Endothelial cell of umbilical vein (primary cell): ENCODE measurements around the gene PSORS1C1.

ENCODE experiments used
- GATA2 ChIP-seq: IDR thresholded peaks from 2 replicates; pipeline ENCODE4 v1.7.0; 2011; ENCODE audit warnings: low read depth, mild to moderate bottlenecking, moderate library complexity, mixed read lengths, low read length; ENCODE audit not compliant: insufficient read length, insufficient read depth
- JUN ChIP-seq: IDR thresholded peaks from 2 replicates; pipeline ENCODE4 v1.6.1; 2011; ENCODE audit warnings: borderline replicate concordance, low read depth; ENCODE audit not compliant: insufficient read length, insufficient read depth
- POLR2A ChIP-seq: IDR thresholded peaks from 2 replicates; pipeline ENCODE4 v1.6.1; 2012; ENCODE audit warnings: low read depth, mild to moderate bottlenecking, control low read depth, low read length
- TF ChIP-seq, protein P1 (sequence below), 2 donors: IDR thresholded peaks; 1 replicate in 1 of 2; 2 replicates in 1 of 2; pipeline ENCODE4 v1.5.1; 2011; ENCODE audit warnings: low read length in 2 of 2, mild to moderate bottlenecking in 2 of 2, moderate library complexity in 2 of 2, control low read depth in 1 of 2, inconsistent platforms in 1 of 2, low read depth in 1 of 2; ENCODE audit not compliant: insufficient read depth in 1 of 2; ENCODE audit errors: extremely low read depth in 1 of 2
- TF ChIP-seq, protein P2 (sequence below): IDR thresholded peaks from 2 replicates; pipeline ENCODE4 v1.6.1; 2011; ENCODE audit not compliant: insufficient read depth, insufficient read length

DNA sequence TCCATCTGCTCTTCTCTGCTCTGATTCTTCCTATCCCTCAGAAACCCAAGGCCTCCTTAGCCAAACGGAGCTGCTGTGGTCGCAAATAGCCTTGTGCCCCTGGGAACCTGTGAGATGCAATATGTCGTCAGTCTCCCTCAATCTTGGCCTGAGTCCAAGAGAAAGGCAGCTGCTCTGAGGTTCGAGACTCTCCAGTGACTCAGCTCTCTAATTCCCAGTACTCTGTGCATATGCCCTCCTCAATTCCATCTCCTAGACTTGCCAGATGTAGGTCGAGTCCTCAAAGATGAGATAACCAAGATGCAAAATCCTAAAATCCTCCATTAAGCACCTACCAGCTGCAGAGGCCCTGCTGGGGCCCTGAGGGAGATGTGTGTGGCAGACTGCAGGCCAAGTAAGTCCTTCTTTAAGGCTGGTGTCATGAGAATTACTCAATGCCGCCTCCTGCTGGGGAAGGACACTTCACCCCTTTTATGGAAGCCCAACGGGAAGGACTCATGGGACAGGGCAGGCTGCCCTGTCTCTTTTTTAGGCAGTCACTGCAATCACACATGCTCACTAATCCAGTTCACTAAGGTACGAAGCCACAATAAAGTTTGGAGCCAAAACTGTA, 30.8 kb upstream of the PSORS1C1 start:
- TF ChIP-seq, protein P1, sequence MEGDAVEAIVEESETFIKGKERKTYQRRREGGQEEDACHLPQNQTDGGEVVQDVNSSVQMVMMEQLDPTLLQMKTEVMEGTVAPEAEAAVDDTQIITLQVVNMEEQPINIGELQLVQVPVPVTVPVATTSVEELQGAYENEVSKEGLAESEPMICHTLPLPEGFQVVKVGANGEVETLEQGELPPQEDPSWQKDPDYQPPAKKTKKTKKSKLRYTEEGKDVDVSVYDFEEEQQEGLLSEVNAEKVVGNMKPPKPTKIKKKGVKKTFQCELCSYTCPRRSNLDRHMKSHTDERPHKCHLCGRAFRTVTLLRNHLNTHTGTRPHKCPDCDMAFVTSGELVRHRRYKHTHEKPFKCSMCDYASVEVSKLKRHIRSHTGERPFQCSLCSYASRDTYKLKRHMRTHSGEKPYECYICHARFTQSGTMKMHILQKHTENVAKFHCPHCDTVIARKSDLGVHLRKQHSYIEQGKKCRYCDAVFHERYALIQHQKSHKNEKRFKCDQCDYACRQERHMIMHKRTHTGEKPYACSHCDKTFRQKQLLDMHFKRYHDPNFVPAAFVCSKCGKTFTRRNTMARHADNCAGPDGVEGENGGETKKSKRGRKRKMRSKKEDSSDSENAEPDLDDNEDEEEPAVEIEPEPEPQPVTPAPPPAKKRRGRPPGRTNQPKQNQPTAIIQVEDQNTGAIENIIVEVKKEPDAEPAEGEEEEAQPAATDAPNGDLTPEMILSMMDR (IDR thresholded peaks at IDR 0.05; ENCODE audit: extremely low read depth in 1 of 2, insufficient read depth in 1 of 2, low read depth in 1 of 2, low read length in 2 of 2), result peak; percentile 24 to 34
- TF ChIP-seq, protein P2, sequence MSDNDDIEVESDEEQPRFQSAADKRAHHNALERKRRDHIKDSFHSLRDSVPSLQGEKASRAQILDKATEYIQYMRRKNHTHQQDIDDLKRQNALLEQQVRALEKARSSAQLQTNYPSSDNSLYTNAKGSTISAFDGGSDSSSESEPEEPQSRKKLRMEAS, result no peak
- TF ChIP-seq JUN (no peak), GATA2 (no peak), POLR2A (no peak)
